Right lobe of liver (tissue), 4 donors: ENCODE measurements around the gene ECHDC3.

ENCODE experiments used
- POLR2A ChIP-seq: fragments of 450-650 bp; IDR thresholded peaks from one replicate; pipeline ENCODE4 v1.6.1; 2017; ENCODE audit warnings: antibody characterized with exemption, mild to moderate bottlenecking
- TF ChIP-seq, protein P1 (sequence below), 4 donors: fragments of 200-600 bp in 3 of 4; fragments of 450-650 bp in 1 of 4; IDR thresholded peaks; one replicate each; pipeline versions ENCODE4 v1.5.1 to v1.8.0; 2016 to 2022; ENCODE audit warnings: antibody characterized with exemption in 4 of 4, mild to moderate bottlenecking in 2 of 4
- donor health status: DM: no; HTN: no; CAD: no.
- donor health status: DM: no; HTN: no; CAD: no.
- donor health status: DM: no; HTN: yes; CAD: no.

DNA sequence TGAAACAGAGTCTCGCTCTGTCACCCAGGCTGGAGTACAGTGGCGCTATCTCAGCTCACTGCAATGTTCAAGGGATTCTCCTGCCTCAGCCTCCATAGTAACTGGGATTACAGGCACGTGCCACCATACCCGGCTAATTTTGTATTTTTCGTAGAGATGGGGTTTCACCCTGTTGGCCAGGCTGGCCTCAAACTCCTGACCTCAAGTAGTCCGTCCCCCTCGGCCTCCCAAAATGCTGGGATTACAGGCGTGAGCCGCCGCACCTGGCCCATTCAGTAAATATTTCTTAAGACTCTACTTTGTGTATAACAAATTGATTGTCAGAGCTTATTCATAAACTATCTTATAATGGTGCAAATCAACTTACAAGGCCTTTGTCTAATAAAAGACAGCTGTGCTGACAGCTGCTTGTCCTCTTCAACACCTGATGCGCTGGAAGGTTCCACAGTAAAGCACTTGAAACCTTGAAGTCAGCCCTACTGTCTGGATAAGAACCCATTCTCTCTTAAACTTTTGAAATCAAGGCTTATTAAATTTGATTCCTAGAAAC lies 14.7 kb downstream of the ECHDC3 start:
- TF ChIP-seq, protein P1, sequence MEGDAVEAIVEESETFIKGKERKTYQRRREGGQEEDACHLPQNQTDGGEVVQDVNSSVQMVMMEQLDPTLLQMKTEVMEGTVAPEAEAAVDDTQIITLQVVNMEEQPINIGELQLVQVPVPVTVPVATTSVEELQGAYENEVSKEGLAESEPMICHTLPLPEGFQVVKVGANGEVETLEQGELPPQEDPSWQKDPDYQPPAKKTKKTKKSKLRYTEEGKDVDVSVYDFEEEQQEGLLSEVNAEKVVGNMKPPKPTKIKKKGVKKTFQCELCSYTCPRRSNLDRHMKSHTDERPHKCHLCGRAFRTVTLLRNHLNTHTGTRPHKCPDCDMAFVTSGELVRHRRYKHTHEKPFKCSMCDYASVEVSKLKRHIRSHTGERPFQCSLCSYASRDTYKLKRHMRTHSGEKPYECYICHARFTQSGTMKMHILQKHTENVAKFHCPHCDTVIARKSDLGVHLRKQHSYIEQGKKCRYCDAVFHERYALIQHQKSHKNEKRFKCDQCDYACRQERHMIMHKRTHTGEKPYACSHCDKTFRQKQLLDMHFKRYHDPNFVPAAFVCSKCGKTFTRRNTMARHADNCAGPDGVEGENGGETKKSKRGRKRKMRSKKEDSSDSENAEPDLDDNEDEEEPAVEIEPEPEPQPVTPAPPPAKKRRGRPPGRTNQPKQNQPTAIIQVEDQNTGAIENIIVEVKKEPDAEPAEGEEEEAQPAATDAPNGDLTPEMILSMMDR (IDR thresholded peaks at IDR 0.05): no peak
- no peak for TF ChIP-seq POLR2A
